Measurements from ENCODE around the gene CCDC27.
A peak's percentile ranks its signal among the peaks of the same experiment; 100 is the strongest.
"Not testable (repeated sequence)": the region's sequence is repeated elsewhere in the genome, so short reads cannot be mapped to it uniquely, and the experiment has no call there.

The CCDC27 gene

DNA sequence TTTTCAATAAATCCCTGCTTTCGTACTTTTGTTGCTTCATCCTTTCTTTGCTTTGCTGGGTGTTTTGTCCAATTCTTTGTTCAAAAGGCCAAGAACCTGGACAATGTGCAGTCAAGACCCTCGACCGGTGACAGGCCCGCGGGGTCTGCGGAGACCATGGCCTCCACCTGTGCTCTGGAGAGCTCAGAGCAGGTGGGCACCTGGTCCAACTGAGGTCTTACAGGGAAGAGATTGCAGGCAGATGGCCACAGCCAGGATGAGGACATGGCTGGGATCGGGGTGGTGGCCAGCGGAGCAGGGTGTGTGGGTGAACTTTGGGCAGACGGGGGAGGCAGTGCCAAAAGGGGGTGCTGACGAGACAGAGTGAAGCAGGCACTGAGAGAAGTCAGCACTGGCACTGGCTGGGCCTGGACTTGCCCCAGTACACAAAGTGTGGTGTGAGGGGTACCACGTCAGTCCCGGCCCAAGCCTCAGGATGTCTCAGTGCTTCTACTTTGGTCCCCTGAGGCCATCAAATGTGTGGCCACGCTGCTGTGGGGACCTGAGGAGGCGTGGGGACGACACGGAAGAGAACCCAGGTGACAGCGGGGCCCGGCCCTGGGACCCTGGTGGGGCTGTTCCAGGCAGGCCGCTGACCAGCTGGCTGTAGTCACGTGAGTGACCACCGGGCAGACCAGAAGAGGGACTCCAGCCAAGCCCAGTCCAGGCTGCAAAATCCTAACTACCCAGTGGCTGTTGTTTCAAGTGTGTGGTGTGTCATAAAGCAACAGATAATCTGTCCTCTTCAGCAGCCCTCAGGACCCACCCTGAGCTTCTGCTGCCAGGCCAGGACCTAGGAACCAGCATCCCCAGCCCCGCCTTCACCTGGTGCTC, 10.4 kb upstream of the CCDC27 start:
- Mint-ChIP-seq H3K27ac (peak overlapping the region; percentile 2), H3K4me1 (peaks cover 28% of the 10 kb centered on the region), H3K9me3 (no peaks in the 10 kb centered on the region), H3K36me3 (peaks cover 11% of the 10 kb centered on the region), H3K4me3 (no peak overlapping the region)
- ATAC-seq (no peak), DNase-seq (ENCODE audit: low spot score in 2 of 2) (no peak)

DNA sequence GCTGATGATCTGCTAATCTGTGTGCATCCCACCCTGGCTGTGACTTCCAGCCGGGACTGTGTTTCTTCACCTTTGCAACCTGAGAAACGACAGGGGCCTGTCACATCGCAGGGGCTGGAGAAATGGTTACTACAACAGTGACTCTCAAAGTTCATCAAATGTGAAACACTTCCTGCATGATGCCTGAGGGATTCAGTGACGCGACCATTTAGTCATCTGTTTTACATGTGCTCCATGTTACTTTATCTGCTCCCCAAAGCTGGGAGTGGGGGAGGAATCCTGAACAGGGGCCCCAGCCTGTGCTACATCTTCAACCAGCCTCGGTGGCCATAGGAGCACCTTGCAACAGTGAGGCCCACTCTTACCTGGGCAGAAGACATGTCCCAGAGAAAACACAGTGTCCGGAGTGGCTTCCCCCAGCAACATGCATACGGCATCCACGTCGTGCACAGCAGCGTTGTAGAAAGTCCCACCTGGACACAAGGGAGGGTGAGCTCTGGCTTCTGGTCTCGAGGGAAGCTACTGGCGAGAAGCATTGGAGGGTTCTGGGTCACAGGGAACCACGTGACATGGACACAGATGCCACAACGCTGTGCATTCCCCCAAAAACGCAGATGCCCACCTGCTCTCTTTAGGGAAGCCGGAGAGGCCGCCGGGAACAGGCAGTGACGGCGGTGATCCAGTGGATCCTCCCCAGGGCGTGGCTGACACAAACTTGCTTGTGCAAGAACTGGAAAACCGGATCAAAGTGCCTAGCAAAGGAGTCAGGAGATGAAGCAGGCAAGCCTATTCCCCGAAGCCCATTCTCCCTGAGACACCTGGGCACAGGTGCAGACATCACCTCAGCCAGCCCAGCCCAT, 9.6 kb upstream of the CCDC27 start:
- DNase-seq (ENCODE audit: low spot score in 2 of 2) (no peak), ATAC-seq (no peak)
- peaks cover 2% of the 10 kb centered on the region for H3K36me3 Mint-ChIP-seq
- peaks cover 29% of the 10 kb centered on the region for H3K4me1 Mint-ChIP-seq
- H3K9me3 Mint-ChIP-seq = no peaks in the 10 kb centered on the region
- H3K27ac Mint-ChIP-seq = no peak overlapping the region
- H3K4me3 Mint-ChIP-seq = no peak overlapping the region

DNA sequence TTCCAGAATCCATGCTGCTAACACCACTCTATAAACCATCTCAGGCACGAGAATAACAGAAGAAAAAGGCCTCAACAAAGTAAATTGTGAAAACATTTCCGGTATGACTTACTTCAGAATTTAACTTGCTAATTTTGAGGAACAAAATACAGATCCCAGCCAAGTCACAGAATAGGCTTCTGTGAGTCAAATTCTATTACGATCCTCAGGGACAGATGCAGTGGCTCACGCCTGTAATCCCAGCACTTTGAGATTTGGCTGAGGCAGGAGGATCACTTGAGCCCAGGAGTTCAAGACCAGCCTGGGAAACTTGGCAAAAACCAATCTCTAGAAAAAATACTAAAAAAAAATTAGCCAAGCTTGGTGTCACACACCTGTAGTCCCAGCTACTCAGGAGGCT, 8.8 kb upstream of the CCDC27 start:
- H3K36me3 Mint-ChIP-seq = no peaks in the 10 kb centered on the region
- H3K4me1 Mint-ChIP-seq = peaks cover 36% of the 10 kb centered on the region
- DNase-seq (ENCODE audit: low spot score in 2 of 2) (no peak), ATAC-seq (no peak)
- no peaks in the 10 kb centered on the region for H3K9me3 Mint-ChIP-seq
- H3K27ac Mint-ChIP-seq = no peak overlapping the region
- no peak overlapping the region for H3K4me3 Mint-ChIP-seq

DNA sequence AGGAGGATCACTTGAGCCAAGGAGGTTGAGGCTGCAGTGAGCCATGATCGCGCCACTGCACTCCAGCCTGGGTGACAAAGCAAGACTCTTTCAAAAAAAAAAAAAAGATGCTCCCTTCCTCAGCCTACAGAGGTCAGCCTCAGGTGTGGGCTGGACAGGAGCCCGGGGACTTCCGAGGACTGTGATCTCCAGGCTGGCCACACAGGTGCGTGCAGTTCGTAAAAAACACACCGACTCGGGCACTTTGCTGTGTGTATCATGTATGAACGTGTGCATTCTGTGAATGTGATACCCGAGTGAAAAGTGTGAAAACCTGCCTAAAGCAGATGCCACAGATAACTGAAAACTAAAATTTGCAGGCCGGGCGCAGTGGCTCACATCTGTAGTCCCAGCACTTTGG, 8.4 kb upstream of the CCDC27 start:
- Mint-ChIP-seq H3K4me1 (peaks cover 37% of the 10 kb centered on the region), H3K9me3 (no peaks in the 10 kb centered on the region), H3K36me3 (no peaks in the 10 kb centered on the region), H3K4me3 (no peak overlapping the region), H3K27ac (no peak overlapping the region)
- no peak for DNase-seq (ENCODE audit: low spot score in 2 of 2)
- no peak for ATAC-seq

DNA sequence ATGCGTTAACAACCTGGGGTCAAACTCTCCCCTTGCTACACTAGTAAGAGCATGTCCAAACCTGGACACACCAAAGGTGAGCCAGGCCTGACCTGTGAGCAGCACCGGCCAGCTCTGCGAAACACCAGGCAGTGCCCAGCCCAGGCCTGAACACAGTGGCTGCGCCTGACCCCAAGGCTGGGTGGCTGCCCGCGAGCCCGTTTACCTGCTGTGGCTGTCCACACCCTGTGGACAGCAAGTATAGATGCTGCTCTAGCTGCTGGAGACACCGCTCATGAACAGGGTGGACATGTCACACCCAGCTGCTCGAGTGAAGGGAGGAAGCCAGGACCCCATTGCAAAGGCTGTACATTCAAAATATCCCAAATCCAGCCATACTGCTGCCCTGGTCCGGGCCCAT, 7.6 kb upstream of the CCDC27 start:
- H3K36me3 Mint-ChIP-seq = no peaks in the 10 kb centered on the region
- H3K4me1 Mint-ChIP-seq = peaks cover 37% of the 10 kb centered on the region

DNA sequence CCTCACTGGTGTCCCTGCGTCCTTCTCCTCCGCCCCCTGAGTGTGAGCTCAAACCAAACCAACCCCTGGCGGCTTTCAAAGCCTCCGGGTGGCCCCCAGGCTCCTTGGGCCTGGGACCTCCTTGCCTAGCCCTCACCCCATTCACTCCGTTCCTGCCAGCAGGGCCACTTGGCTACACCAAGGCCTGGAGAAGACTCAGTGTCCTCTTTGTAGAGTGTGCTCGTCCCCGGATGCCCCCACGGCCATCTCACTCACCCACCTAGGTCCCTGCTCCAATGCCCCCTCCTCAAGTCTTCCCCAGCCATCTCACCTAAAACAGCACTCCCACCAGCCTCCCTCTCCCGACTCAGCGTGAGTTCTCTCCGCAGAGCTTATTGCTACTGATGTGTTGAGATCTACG, 7.2 kb upstream of the CCDC27 start:
- H3K4me3 Mint-ChIP-seq = no peak overlapping the region

More for the DNA sequence above, 7.6 kb upstream of the CCDC27 start:
- no peak for DNase-seq (ENCODE audit: low spot score in 2 of 2)
- no peak overlapping the region for H3K4me3 Mint-ChIP-seq
- no peaks in the 10 kb centered on the region for H3K9me3 Mint-ChIP-seq
- peak overlapping the region; percentile 61 for H3K27ac Mint-ChIP-seq
- no peak for ATAC-seq

DNA sequence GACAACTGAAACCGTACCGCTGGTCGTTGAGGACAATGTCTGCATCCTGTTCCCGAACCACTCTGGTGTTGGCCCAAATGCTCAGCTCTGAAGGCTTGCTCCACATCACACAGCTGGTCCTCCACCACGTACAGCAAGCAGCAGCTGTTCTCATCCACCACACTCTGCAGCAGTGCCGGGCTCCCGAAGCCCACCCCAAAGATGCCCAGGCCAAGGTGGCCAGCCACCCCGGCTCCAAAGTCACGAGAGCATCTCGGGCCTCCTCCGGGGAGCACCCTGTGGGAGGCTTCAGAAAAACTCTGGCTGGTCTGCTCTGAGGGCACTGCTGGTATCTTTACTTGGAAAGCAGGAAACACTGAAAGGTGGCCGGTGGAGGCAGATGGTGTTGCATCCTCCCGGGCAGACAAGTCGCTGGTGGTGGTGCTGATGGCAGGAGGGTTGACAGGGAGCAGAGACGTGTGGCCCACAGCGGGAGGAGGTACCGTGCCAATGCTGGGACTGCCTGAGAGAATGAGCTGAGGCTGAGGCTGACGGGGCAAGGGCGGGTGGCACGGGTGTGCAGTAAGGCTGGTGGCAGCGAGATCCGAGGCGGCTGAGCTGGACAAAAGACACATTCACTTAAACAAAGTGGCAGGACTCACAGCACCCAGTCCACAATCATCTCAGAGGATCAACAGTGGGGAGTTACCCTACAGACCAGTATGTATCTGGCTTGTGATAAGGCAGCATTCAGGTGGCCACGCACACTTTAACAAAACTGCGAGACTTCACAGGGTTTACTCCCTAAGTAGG, 6.5 kb upstream of the CCDC27 start:
- peak overlapping the region; percentile 78 for H3K27ac Mint-ChIP-seq
- no peaks in the 10 kb centered on the region for H3K9me3 Mint-ChIP-seq
- H3K4me1 Mint-ChIP-seq = peaks cover 37% of the 10 kb centered on the region
- peak overlapping the region; percentile 71 for H3K4me3 Mint-ChIP-seq
- ATAC-seq (no peak), DNase-seq (ENCODE audit: low spot score in 2 of 2) (no peak)
- H3K36me3 Mint-ChIP-seq = no peaks in the 10 kb centered on the region

More for the DNA sequence above, 7.2 kb upstream of the CCDC27 start:
- no peaks in the 10 kb centered on the region for H3K36me3 Mint-ChIP-seq
- no peak for ATAC-seq
- H3K27ac Mint-ChIP-seq = peak overlapping the region; percentile 61
- DNase-seq (ENCODE audit: low spot score in 2 of 2) = no peak
- H3K4me1 Mint-ChIP-seq = peaks cover 37% of the 10 kb centered on the region
- H3K9me3 Mint-ChIP-seq = no peaks in the 10 kb centered on the region

DNA sequence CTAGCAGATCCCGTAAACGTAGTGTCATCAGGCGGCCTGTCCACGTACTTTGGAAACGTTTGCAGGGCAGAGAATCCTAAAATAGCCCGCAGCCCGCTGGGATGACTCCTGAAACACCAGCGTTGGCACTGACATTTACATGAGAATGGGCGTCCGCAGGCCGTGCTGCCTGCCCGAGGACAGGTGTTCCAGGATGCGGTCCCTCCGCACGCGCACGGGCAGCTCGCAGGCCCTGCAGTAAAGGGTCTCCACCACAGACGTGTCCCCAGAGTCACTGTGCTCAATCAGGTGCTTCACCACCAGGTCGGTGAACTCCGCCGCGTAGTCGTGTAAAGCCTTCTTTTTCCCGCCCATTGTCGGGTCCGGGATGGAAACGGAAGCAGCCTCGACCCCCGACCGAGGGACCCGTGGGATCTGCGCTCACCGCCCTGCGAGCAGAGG, 5.8 kb upstream of the CCDC27 start:
- ATAC-seq (no peak), DNase-seq (ENCODE audit: low spot score in 2 of 2) (no peak)
- H3K36me3 Mint-ChIP-seq = no peaks in the 10 kb centered on the region
- peak overlapping the region; percentile 71 for H3K4me3 Mint-ChIP-seq
- peaks cover 36% of the 10 kb centered on the region for H3K4me1 Mint-ChIP-seq
- no peaks in the 10 kb centered on the region for H3K9me3 Mint-ChIP-seq
- peak overlapping the region; percentile 78 for H3K27ac Mint-ChIP-seq

DNA sequence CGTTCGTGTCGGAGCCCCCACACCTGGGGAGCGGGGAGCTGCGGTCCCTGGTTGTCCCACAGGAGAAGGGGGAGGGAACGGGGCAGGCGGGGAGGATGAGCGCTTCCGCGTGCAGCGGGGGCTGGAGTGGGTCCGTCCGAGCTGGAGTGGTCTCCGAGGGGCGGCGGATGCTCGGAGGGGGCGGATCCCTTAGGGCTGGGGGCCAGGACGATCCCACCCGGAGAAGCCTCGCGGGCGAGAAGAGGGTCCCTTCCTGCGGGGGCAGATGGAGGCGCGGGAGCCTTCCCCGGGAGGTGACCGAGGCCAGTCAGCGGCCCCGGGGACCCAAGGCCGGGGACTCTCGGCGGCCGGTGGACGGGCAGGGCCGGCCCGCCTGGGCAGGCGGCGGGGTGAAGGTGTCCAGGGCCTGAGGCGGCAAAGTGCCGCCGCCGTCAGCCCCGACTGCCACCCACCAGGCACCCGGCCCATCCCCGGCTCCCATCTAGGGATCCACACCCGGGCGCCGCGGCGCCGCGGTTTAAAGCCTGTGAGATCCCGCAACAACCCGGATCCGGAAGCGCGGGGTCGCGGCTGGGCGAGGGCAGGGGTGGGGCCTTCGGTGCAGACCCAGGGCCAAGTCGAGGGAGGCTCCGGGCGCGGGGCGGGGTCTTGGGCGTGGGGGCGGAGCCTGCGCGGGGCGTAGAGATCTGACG, 5.3 kb upstream of the CCDC27 start:
- ATAC-seq (peak; percentile 91), DNase-seq (ENCODE audit: low spot score in 2 of 2) (peak; percentile 69 to 91)
- Mint-ChIP-seq H3K9me3 (no peaks in the 10 kb centered on the region), H3K4me3 (peak overlapping the region; percentile 71), H3K4me1 (peaks cover 32% of the 10 kb centered on the region), H3K27ac (peak overlapping the region; percentile 78), H3K36me3 (no peaks in the 10 kb centered on the region)

DNA sequence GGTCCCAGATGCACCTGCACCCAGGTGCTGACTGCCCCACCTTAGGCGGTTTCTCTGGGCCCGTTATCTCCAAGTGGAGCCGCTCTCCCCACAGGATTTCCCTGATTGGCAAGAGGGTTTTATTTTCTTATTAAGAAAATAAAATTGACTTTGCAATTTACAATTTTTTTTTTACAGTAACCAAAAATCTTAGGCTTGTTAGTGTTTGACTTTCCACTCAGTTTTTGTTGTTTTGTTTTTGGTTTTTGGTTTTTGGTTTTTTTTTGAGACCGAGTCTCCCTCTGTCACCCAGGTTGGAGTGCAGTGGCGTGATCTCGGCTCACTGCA, 4.8 kb upstream of the CCDC27 start:
- no peak for ATAC-seq
- Mint-ChIP-seq H3K27ac (peak overlapping the region; percentile 20), H3K4me1 (peaks cover 32% of the 10 kb centered on the region), H3K4me3 (peak overlapping the region; percentile 71), H3K36me3 (no peaks in the 10 kb centered on the region), H3K9me3 (no peaks in the 10 kb centered on the region)
- DNase-seq (ENCODE audit: low spot score in 2 of 2) = no peak

DNA sequence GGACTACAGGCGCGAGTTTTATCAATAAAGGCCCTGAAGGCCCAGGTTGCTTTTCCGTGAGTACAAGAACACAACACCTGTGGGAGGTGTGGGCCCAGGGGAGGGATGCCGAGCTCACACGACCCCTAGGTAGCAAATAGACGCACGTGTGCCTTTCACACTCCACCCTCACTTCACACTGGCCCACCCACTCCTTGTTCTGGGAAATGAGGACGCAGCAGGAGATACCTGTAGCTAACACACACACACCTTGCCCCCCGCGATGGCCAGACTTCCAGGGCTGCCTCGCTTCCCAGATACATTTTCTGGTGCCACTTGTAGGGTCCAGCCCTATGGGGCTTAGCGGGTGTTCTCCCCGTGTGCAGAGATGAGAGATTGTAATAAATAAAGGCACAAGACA, 4.3 kb upstream of the CCDC27 start:
- Mint-ChIP-seq H3K36me3 (no peaks in the 10 kb centered on the region), H3K4me1 (peaks cover 32% of the 10 kb centered on the region), H3K4me3 (peak overlapping the region; percentile 71), H3K9me3 (no peaks in the 10 kb centered on the region), H3K27ac (peak overlapping the region; percentile 20)
- DNase-seq (ENCODE audit: low spot score in 2 of 2) = no peak
- no peak for ATAC-seq

DNA sequence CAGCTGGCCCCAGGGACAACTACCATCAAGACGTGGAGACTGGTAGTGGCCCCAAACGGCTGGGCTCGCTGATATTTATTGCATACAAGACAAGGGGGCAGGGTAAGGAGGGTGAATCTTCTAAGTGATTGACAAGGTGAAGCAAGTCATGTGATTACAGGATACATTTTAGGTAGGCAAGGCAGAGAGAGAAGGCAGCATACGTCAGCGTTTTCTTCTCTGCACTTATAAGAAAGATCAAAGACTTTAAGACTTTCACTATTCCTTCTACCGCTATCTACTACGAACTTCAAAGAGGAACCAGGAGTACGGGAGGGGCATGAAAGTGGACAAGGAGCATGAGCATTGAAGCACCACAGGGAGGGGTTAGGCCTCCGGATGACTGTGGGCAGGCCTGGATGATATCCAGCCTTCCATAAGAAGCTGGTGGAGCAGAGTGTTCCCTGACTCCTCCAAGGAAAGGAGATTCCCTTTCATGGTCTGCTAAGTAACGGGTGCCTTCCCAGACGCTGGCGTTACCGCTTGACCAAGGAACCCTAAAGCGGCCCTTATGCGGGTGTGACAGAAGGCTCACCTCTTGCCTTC, 3.8 kb upstream of the CCDC27 start:
- not testable (repeated sequence) for H3K9me3 Mint-ChIP-seq; DNase-seq (ENCODE audit: low spot score in 2 of 2); H3K27ac Mint-ChIP-seq; H3K36me3 Mint-ChIP-seq; ATAC-seq
- Mint-ChIP-seq H3K4me3 (peak overlapping the region; percentile 71), H3K4me1 (peaks cover 32% of the 10 kb centered on the region)

DNA sequence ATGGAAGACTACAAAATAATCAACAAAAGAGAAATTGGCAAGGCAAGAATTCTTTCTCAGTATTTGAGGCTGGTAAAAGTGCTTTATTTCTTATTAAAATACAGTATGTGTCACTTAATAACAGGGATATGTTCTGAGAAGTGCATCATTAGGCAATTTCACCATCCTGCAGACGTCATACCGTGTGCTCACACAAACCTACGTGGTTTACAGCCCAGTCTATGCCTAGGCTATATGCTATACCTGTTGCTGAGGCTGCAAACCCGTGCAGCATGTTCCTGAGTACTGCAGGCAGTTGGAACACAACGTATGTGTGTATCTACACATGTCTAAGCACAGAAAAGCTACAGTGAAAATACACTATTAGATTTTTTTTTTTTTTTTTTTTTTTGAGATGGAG, 2.7 kb upstream of the CCDC27 start:
- H3K36me3 Mint-ChIP-seq = no peaks in the 10 kb centered on the region
- no peaks in the 10 kb centered on the region for H3K9me3 Mint-ChIP-seq
- DNase-seq (ENCODE audit: low spot score in 2 of 2) (no peak), ATAC-seq (no peak)
- no peak overlapping the region for H3K4me3 Mint-ChIP-seq
- no peak overlapping the region for H3K27ac Mint-ChIP-seq
- peaks cover 30% of the 10 kb centered on the region for H3K4me1 Mint-ChIP-seq

DNA sequence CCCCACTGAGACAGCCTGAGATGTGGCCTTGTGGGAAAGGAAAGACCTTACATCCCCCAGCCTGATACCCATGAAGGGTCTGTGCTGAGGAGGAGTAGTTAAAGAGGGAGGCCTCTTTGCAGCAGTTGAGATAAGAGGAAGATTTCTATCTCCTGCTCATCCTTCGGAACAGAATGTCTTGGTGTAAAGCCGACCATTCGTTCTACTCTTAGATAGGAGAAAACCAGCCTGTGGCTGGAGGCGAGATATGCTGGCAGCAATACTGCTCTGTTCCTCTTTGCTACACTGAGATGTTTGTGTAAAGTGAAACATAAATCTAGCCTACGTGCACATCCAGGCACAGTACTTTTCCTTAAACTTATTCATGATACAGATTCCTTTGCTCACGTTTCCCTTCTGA, 1.5 kb upstream of the CCDC27 start:
- no peak overlapping the region for H3K27ac Mint-ChIP-seq
- H3K4me3 Mint-ChIP-seq = no peak overlapping the region
- H3K36me3 Mint-ChIP-seq = no peaks in the 10 kb centered on the region
- DNase-seq (ENCODE audit: low spot score in 2 of 2) = no peak
- peaks cover 18% of the 10 kb centered on the region for H3K4me1 Mint-ChIP-seq
- H3K9me3 Mint-ChIP-seq = no peaks in the 10 kb centered on the region
- ATAC-seq = no peak

Data from stimulated activated effector memory CD8-positive, alpha-beta T cell treated with anti-CD3 and anti-CD28 coated beads, Interleukin-12 subunit alpha, Interleukin-12 subunit beta, amount 100 ng/mL, for 72 hours (primary cell).